ENCODE data around the gene ADAMTS3. TPM values are rescaled to one million over a fixed set of nuclear protein-coding genes. Genes with fewer than 3 reads are reported as not detected.

The ADAMTS3 gene
- 1.1 and 1.2 TPM in 2 replicates for total RNA-seq

DNA sequence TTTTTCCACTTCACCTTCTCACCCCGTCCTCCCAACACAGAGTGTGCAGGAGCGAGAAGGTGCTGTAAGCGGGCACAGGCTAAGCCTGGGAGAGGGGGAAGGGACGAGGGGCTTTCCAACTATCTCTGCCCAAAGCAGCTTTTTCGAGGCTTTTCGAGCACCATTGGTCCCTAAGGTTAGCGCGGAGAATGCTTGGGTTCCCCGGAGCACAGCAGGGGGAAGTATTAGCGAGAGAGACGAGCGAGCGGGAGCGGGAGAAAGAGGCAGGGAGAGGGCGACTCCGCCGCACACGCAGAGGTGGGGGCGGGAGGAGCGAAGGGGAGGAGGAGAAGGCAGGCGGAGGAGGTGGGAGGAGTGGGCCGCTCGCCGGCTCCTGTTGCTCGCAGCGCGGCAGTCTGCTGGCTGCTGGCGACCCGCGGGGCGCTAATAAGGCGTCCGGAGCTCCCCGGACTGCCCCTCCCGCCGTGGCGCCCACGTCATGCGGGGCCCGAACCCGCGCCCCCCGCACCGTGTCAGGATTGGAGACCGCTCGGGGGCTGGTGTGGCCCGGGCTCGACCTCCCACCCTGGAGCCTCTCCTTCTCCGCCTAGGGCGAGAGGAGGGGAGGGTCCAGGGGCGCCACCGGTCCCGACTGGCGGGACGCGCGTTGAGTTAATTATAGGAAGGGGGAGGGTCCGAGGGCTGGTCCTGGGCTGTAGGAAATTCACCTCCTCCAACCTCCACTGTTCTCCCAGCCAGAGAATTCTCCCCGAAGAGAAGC, at the start of gene ADAMTS3:
TSS of gene ADAMTS3 (minus strand) at position 263 of the 760 bp plus-strand sequence. CDS start 459 bp downstream, outside the sequence.

